Neural progenitor cell (in vitro differentiated cells): ENCODE measurements around the gene ZNF576. TPM values are rescaled to one million over a fixed set of nuclear protein-coding genes. Genes with fewer than 3 reads are reported as not detected.

Experiments
- DNase-seq: peaks from one replicate; pipeline ENCODE4 v3.0.0-alpha.2; 2016; ENCODE audit warnings: low spot score
- H2AFZ ChIP-seq: fragments of 200-600 bp; sonication (generic); replicated peaks from 2 replicates; pipeline ENCODE4 v1.6.1; 2016; ENCODE audit warnings: antibody characterized with exemption
- H3F3A ChIP-seq: fragments of 200-600 bp; sonication (generic); 2 replicates; pipeline ENCODE4 v1.6.1; 2016; ENCODE audit warnings: antibody characterized with exemption, low read depth
- H3K27ac ChIP-seq: fragments of 200-600 bp; sonication (generic); 2 replicates; pipeline ENCODE4 v1.5.1; 2016; ENCODE audit warnings: mild to moderate bottlenecking
- H3K27me3 ChIP-seq: fragments of 200-600 bp; sonication (generic); 2 replicates; pipeline ENCODE4 v1.6.1; 2016; ENCODE audit warnings: mild to moderate bottlenecking, moderate library complexity
- H3K36me3 ChIP-seq: fragments of 200-600 bp; sonication (generic); 2 replicates; pipeline ENCODE4 v1.5.1; 2016
- H3K4me1 ChIP-seq: fragments of 200-600 bp; sonication (generic); 2 replicates; pipeline ENCODE4 v1.6.1; 2016; ENCODE audit warnings: mixed run types
- H3K4me2 ChIP-seq: fragments of 200-600 bp; sonication (generic); 2 replicates; pipeline ENCODE4 v1.6.1; 2016
- H3K4me3 ChIP-seq: fragments of 200-600 bp; sonication (generic); 2 replicates; pipeline ENCODE4 v1.5.1; 2016
- H3K79me2 ChIP-seq: fragments of 200-600 bp; sonication (generic); 2 replicates; pipeline ENCODE4 v1.6.1; 2016; ENCODE audit warnings: low read depth
- H3K9ac ChIP-seq: fragments of 200-600 bp; sonication (generic); 2 replicates; pipeline ENCODE4 v1.6.1; 2016
- H3K9me3 ChIP-seq: fragments of 200-600 bp; sonication (generic); 2 replicates; pipeline ENCODE4 v1.5.1; 2016; ENCODE audit warnings: low read depth
- H4K20me1 ChIP-seq: fragments of 200-600 bp; sonication (generic); 2 replicates; pipeline ENCODE4 v1.6.1; 2016; ENCODE audit warnings: low read depth
- H3K27ac Mint-ChIP-seq: 3 replicates; pipeline ENCODE4 v1.8.0; 2021; ENCODE audit warnings: mixed read lengths
- H3K27me3 Mint-ChIP-seq: 2 replicates; pipeline ENCODE4 v1.8.0; 2022; ENCODE audit warnings: low read depth, mild to moderate bottlenecking, inconsistent platforms, moderate library complexity, mixed read lengths; ENCODE audit not compliant: insufficient read depth
- H3K36me3 Mint-ChIP-seq: 3 replicates; pipeline ENCODE4 v1.8.0; 2021; ENCODE audit warnings: mixed read lengths
- H3K4me1 Mint-ChIP-seq: 3 replicates; pipeline ENCODE4 v1.8.0; 2021; ENCODE audit warnings: mixed read lengths
- H3K4me3 Mint-ChIP-seq: 3 replicates; pipeline ENCODE4 v1.8.0; 2021; ENCODE audit warnings: mild to moderate bottlenecking, moderate library complexity, mixed read lengths
- H3K9me3 Mint-ChIP-seq: 3 replicates; pipeline ENCODE4 v1.8.0; 2020; ENCODE audit warnings: mixed read lengths
- CTCF ChIP-seq: fragments of 200-600 bp; sonication (generic); IDR thresholded peaks from 2 replicates; pipeline ENCODE4 v1.5.1; 2017; ENCODE audit warnings: antibody characterized with exemption, mild to moderate bottlenecking
- EZH2 ChIP-seq: fragments of 200-600 bp; sonication (generic); IDR thresholded peaks from 2 replicates; pipeline ENCODE4 v1.6.1; 2017; ENCODE audit warnings: antibody characterized with exemption, mild to moderate bottlenecking, moderate library complexity
- EZH2phosphoT487 ChIP-seq: fragments of 200-600 bp; sonication (generic); IDR thresholded peaks from 2 replicates; pipeline ENCODE4 v1.6.1; 2017; ENCODE audit warnings: antibody characterized with exemption
- total RNA-seq: library from RNA; depleted of rRNA; stranded (reverse); fragments of >200 nt; gene quantifications from 2 replicates; pipeline ENCODE4 v1.2.3, GENCODE V29; 2015; ENCODE audit warnings: low replicate concordance

ZNF576 gene
- total RNA-seq, 1 donor from 2014 or later = 6.8 TPM

DNA sequence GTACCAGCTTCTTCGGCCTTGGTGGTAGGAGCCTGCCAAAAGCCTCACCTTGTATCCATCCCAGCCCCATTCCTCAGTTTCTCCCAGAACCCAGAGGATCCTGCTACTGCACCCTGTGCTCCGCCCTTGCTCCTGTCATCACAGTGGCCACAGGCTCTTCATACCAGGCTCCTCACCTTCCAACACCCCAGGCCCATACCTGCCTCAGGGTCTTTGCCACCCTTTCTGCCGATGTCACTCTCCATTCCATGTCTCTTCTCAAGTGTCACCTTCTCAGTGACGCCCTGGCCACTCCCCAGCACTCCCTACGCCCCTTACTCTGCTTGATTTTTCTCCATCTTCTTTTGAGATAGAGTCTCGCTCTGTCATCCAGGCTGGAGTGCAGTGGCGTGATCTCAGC is 13.5 kb downstream of the ZNF576 start:
- no peak overlapping the region for H2AFZ ChIP-seq
- no peaks in the 10 kb centered on the region for H3K9me3 ChIP-seq
- Mint-ChIP-seq H3K9me3 (no peaks in the 10 kb centered on the region), H3K4me3 (no peak overlapping the region), H3K4me1 (peaks cover 12% of the 10 kb centered on the region), H3K27ac (no peak overlapping the region), H3K27me3 (peaks cover 3% of the 10 kb centered on the region), H3K36me3 (peaks cover 35% of the 10 kb centered on the region)
- H3K79me2 ChIP-seq = peaks cover 43% of the 10 kb centered on the region
- H3F3A ChIP-seq = no peaks in the 10 kb centered on the region
- no peak overlapping the region for H3K4me2 ChIP-seq
- peaks cover 6% of the 10 kb centered on the region for H4K20me1 ChIP-seq
- no peak overlapping the region for H3K27ac ChIP-seq
- H3K4me3 ChIP-seq = no peak overlapping the region
- no peaks in the 10 kb centered on the region for H3K36me3 ChIP-seq
- no peaks in the 10 kb centered on the region for H3K4me1 ChIP-seq
- DNase-seq = no peak
- no peaks in the 10 kb centered on the region for H3K27me3 ChIP-seq
- no peak overlapping the region for H3K9ac ChIP-seq
- TF ChIP-seq EZH2 (no peak), CTCF (no peak), EZH2phosphoT487 (no peak)

DNA sequence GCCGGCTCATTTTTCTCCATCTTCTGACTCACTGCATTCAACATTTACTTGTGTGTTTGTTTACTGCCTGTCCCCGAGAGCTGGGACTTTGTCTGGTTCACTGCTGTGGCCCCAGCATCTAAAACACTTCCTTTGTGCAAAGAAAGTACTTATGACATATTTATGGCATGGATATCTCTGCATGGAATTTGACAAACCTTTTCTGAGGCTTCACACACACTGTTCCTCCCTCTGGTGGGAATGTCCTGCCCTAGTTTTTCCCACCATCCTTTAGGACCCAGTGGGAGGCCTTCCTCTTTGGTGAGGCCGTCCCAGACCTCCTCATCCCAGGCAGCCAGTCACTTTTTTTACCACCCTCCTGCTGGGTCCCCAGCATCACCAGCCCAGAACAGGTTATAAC is 14.1 kb downstream of the ZNF576 start:
- H3K4me1 Mint-ChIP-seq = peaks cover 12% of the 10 kb centered on the region
- no peaks in the 10 kb centered on the region for H3K9me3 Mint-ChIP-seq
- no peak for DNase-seq
- no peak overlapping the region for H3K4me3 Mint-ChIP-seq
- Histone ChIP-seq H3K27ac (no peak overlapping the region), H3K4me1 (no peaks in the 10 kb centered on the region), H3K9ac (peak overlapping the region; percentile 49), H3K4me2 (no peak overlapping the region), H4K20me1 (peaks cover 6% of the 10 kb centered on the region), H3K9me3 (no peaks in the 10 kb centered on the region), H3K36me3 (no peaks in the 10 kb centered on the region), H3K27me3 (no peaks in the 10 kb centered on the region), H3K79me2 (peaks cover 49% of the 10 kb centered on the region), H3F3A (no peaks in the 10 kb centered on the region), H2AFZ (no peak overlapping the region), H3K4me3 (no peak overlapping the region)
- H3K27ac Mint-ChIP-seq = peak overlapping the region; percentile 28
- H3K27me3 Mint-ChIP-seq = peaks cover 2% of the 10 kb centered on the region
- peaks cover 35% of the 10 kb centered on the region for H3K36me3 Mint-ChIP-seq
- no peak for TF ChIP-seq CTCF
- TF ChIP-seq EZH2 = no peak
- TF ChIP-seq EZH2phosphoT487 = no peak

DNA sequence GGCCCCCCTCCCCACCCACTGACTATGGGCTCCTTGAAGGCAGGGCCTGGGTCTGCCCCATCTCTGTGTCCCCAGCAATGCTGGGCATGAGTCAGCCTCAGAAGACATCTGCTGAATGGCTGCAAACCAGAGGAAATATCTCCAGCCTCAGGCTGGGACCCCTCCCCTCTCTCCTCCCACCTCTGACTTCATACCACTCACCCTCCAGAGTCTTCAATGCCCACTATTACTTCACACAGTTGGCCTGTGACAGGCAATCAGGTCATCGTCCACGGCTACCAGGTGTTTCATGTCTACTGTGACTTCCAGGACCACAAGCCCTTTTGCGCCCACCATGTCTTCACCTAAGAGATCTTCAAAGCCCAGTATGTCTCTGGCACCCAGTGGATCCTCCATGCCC is 15.4 kb downstream of the ZNF576 start, which contains the start of gene SRRM5:
Gene SRRM5 (plus strand): TSS at position 301 of the 400 bp plus-strand sequence. CDS start 34 bp downstream, at position 335.
- Mint-ChIP-seq H3K36me3 (peaks cover 36% of the 10 kb centered on the region), H3K4me1 (peaks cover 12% of the 10 kb centered on the region), H3K9me3 (no peaks in the 10 kb centered on the region), H3K27me3 (peaks cover 2% of the 10 kb centered on the region), H3K4me3 (peak within 1 kb of the TSS; percentile 49), H3K27ac (peak within 1 kb of the TSS; percentile 92)
- Histone ChIP-seq H3K4me2 (no peak within 1 kb of the TSS), H3K4me3 (no peak within 1 kb of the TSS), H3K9me3 (no peaks in the 10 kb centered on the region), H3F3A (no peaks in the 10 kb centered on the region), H3K4me1 (no peaks in the 10 kb centered on the region), H3K79me2 (peaks cover 62% of the 10 kb centered on the region), H3K27me3 (no peaks in the 10 kb centered on the region), H3K36me3 (no peaks in the 10 kb centered on the region), H4K20me1 (peaks cover 6% of the 10 kb centered on the region), H2AFZ (no peak within 1 kb of the TSS), H3K27ac (no peak within 1 kb of the TSS), H3K9ac (no peak within 1 kb of the TSS)
- no peak for DNase-seq
- TF ChIP-seq EZH2phosphoT487 (no peak), CTCF (no peak), EZH2 (no peak)
